ENCODE measurements around the gene PDE2A. TPM values are rescaled to one million over a fixed set of nuclear protein-coding genes. Genes with fewer than 3 reads are reported as not detected.

PDE2A gene
- total RNA-seq, 3 donors from 2014 or later: 23.7 to 85.9 (median 67.0) TPM

DNA sequence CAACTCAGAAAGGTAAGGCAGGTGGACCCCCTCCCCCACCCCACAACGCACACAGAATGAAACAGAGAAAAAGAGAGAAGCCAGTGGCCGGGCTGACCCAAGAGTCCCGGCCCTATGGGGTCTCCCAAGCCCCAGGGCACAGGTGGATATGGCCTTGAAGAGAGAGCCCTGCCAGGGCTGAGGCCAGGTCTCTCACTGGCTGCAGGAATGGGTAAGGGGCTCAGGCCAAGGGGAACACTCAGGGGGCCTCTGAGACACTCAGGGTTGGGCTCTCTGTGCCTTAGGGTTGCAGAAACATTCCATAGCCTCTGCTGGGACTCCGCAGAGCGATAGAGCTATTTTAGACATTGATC is 98.0 kb downstream of the PDE2A start:
- no peak for DNase-seq (ENCODE audit: low spot score in 2 of 2)
- H3K4me3 ChIP-seq: no peak overlapping the region
- no peak overlapping the region for H3K27ac ChIP-seq
- TF ChIP-seq POLR2A (IDR thresholded peaks at IDR 0.05): no peak
- no peak for TF ChIP-seq POLR2AphosphoS5 (IDR thresholded peaks at IDR 0.05)
- no peak for TF ChIP-seq CTCF (IDR thresholded peaks at IDR 0.05)
- H3K27me3 ChIP-seq: no peaks in the 10 kb centered on the region
- no peaks in the 10 kb centered on the region for H3K9me3 ChIP-seq
- no peaks in the 10 kb centered on the region for H3K36me3 ChIP-seq
- intact Hi-C loops (cut with DNase I; ENCODE audit: low total_unique reads): no loop called here
- H3K4me1 ChIP-seq: no peaks in the 10 kb centered on the region

- TF ChIP-seq POLR2A (IDR thresholded peaks at IDR 0.05): no peak
- no peak for TF ChIP-seq POLR2AphosphoS5 (IDR thresholded peaks at IDR 0.05)
- no peak for TF ChIP-seq CTCF (IDR thresholded peaks at IDR 0.05)
- Histone ChIP-seq H3K36me3 (no peaks in the 10 kb centered on the region), H3K9me3 (no peaks in the 10 kb centered on the region), H3K4me1 (no peaks in the 10 kb centered on the region), H3K4me3 (no peak overlapping the region), H3K27ac (no peak overlapping the region), H3K27me3 (no peaks in the 10 kb centered on the region)
- intact Hi-C loops (cut with DNase I; ENCODE audit: low total_unique reads): no loop called here
- DNase-seq (ENCODE audit: low spot score in 2 of 2): no peak
Measured at GRCh38 chr11:72575533-72576242, 98.5 kb downstream of the PDE2A start.

DNA sequence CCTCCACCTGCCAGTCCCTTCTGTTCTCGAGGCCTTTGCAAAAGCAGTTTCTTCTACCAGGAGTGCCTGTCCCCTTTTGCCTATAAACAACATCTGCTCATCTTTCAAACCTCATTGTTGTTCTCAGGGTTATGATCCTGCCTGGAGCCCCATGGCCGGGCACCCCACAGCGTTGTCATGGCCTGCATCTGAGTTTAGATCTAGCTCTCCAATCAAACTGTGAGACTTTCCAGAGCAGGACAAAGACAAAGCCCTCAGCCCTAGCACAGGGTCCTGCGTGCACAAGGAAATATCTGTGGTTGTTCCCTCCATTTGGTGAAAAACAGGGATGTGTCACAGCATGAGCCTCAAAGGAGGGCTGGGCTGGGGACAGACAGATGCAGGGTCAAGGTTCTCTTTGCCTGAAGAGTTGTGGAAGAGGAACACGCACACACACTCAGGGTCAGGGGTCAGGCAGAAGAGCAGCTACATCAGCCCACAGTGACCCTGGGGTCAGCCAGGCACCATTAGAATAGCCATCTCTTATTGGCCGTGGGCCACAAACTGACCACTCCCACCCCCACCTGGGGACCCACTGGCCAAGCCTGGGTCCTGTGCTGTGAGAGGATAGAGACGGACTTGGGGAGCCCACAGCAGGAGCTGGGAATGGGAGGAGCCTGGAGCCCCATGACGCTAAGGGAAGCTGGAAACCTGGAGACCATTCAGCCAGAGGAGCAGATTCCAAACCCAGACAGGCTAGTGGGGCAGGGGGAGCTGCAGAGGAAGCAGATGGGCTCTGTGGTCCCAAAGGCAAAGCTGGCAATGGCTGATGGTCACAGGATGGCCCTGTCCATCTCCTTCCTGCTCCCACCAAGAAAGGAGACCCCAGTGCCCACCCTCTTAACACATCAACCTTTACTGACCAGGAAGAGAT is 99.4 kb downstream of the PDE2A start:
- Histone ChIP-seq H3K9me3 (no peaks in the 10 kb centered on the region), H3K27me3 (no peaks in the 10 kb centered on the region), H3K36me3 (no peaks in the 10 kb centered on the region), H3K4me1 (no peaks in the 10 kb centered on the region), H3K27ac (no peak overlapping the region), H3K4me3 (no peak overlapping the region)
- DNase-seq (ENCODE audit: low spot score in 2 of 2): no peak
- intact Hi-C loops (cut with DNase I; ENCODE audit: low total_unique reads): no loop called here
- no peak for TF ChIP-seq POLR2A (IDR thresholded peaks at IDR 0.05)
- no peak for TF ChIP-seq POLR2AphosphoS5 (IDR thresholded peaks at IDR 0.05)
- no peak for TF ChIP-seq CTCF (IDR thresholded peaks at IDR 0.05)

GRCh38 chr11:72573855-72574445 is 100.3 kb downstream of the PDE2A start:
- no peak for DNase-seq (ENCODE audit: low spot score in 2 of 2)
- intact Hi-C loops (cut with DNase I; ENCODE audit: low total_unique reads): no loop called here
- Histone ChIP-seq H3K27me3 (no peaks in the 10 kb centered on the region), H3K9me3 (no peaks in the 10 kb centered on the region), H3K27ac (no peak overlapping the region), H3K36me3 (no peaks in the 10 kb centered on the region), H3K4me3 (no peak overlapping the region), H3K4me1 (no peaks in the 10 kb centered on the region)
- TF ChIP-seq POLR2A (IDR thresholded peaks at IDR 0.05) (no peak), POLR2AphosphoS5 (IDR thresholded peaks at IDR 0.05) (no peak), CTCF (IDR thresholded peaks at IDR 0.05) (no peak)

Data from breast epithelium (tissue), 4 donors.